Superior temporal gyrus (tissue), 1 donor: ENCODE results near the gene SLC24A3.
"Not testable (repeated sequence)": the region's sequence is repeated elsewhere in the genome, so short reads cannot be mapped to it uniquely, and the experiment has no call there.

Source experiments
- DNase-seq: peaks from one replicate; pipeline ENCODE4 v3.0.0-alpha.2; 2016; ENCODE audit errors: extremely low spot score

The SLC24A3 gene

GRCh38 chr20:19676202-19676601, 463.8 kb downstream of the SLC24A3 start:
- DNase-seq: no peak

DNA sequence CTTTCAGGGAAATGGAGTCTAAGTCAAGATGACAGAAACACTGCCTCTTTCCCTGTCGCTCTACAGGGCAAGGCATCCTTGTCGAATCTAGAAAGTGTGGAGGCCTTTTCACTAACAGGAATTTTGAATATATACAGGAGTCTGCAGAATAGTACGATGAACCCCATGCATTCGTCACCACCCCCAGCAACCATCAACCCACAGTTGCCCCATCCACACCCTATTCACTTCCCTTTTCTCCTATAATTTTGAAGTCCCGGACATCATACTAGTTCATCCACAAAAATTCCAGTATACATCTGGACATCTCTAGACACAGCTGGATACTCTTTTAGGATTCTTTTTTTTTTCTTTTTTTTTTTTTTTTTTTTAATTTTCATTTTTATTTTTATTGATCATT, 464.9 kb downstream of the SLC24A3 start:
- no peak for DNase-seq

- DNase-seq: not testable (repeated sequence)
Observed at GRCh38 chr20:19678591-19678990, 466.1 kb downstream of the SLC24A3 start.

GRCh38 chr20:19679900-19680495, 467.6 kb downstream of the SLC24A3 start:
- DNase-seq: no peak

- DNase-seq: no peak
Observed at GRCh38 chr20:19682249-19682648, 469.8 kb downstream of the SLC24A3 start.

GRCh38 chr20:19683188-19683587, 470.7 kb downstream of the SLC24A3 start:
- DNase-seq: no peak

DNA sequence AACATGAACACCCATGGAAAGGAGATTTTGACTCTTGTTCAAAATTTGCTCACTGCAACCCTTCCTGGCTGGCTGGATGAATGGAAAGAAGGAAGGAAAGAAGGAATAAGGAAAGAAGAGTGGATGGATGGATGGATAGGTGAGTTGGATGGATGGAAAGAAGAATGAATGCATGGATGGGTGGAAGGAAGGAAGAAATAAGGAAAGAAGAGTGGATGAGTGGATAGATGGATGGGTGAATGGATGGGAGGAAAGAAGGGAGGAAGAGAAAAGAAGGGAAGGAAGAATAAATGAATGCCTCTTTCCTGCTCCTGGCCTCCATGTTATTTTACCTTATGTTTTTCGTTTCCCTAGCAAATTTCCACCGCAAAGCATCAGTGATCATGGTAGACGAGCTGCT, 471.4 kb downstream of the SLC24A3 start:
- DNase-seq: no peak

DNA sequence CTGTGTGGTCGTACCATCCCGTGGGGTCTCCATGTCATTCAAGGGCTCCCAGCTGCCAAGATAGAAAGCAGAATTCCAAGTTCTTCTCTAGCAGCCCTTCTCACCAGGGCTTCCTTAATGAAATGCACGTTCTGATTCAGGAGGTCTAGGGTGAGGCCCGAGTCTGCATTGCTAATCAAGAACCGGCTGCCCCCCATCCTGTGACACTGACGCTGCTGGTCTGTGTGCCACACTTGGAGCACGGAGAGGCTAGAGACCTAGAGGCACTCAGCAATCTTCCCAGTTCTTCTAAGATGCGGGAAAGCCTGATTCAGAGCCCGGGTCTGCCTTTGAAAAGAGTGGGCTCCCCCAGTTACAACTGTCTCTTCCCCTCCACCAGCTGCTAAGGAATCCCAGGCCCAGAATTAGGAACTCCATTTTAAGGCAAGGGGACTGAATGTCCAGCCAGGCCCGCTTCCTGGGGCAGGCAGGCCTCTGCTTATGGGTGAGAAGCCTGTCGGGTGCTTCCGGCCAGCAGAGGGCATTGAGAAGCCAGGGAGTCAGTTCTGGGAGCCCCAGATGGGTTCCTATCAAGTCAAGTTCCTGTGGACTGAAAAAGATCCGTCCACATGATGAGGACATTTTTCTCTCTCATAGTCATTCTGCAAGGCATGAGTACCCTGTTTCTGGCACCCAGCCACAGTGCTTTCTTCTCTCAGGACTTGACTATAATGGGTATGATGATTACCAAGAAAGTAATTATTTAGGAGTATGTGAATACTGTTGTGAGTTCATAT, 475.8 kb downstream of the SLC24A3 start:
- peak; percentile 77 for DNase-seq

DNA sequence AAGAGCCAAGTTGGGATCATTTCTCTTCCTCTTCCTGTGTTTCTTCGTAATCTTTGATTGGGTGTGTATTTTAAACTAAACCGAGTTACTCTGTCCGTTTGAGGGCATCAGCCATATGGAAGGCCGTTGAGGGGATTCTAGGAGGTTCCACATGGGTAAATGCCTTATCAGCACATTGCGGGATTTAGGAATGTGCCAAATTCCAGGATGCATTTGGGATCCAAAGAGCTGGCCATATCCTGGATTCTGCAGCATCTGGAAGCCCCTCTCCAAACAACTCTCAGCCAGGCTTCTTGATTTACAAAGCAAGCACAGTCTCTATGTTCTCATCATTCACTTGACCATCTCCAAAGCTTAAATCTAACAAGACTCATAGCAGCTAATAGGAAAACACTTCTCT, 478.0 kb downstream of the SLC24A3 start:
- no peak for DNase-seq

DNA sequence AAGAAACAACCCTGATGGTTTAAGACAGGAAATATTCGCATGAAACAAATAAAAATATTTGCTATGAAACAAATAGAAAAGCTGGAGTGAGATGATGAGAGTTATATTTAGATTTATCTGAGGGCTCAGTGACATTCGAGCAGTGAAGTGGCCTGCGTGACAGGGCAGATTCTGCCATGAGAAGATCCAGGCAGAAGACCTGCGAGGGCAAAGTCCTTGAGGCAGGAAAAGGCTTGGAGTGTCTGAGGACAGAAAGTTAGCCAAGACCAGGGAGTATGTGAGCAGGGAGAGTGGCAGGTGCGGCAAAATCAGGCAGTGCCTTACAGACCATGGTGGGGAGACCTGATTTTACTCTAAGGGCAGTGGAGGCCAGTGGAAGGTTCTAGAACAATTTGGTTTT, 478.7 kb downstream of the SLC24A3 start:
- DNase-seq: no peak

- DNase-seq: no peak
Observed at GRCh38 chr20:19692100-19692499, 479.7 kb downstream of the SLC24A3 start.

DNA sequence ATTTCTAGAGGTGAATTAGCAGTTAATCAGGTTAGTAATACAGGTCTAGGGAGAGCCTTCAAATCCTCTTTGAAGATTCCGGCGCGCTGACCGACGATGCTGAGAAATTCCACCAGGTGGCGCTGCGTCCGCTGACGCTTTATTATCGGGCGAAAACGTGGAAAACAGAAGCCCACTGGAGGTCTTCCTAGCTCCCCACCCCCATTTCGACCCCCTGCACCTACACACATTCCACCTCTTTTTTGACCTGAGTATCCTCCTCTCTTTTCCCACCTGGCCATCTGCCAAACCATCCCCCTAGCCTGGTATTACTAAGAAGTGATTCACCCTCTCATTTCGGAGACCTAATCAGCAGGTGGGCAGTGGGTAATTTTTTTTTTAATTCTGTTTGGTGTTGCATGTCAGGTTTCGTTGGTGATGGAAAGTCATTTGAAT, 480.3 kb downstream of the SLC24A3 start:
- DNase-seq: peak; percentile 77

DNA sequence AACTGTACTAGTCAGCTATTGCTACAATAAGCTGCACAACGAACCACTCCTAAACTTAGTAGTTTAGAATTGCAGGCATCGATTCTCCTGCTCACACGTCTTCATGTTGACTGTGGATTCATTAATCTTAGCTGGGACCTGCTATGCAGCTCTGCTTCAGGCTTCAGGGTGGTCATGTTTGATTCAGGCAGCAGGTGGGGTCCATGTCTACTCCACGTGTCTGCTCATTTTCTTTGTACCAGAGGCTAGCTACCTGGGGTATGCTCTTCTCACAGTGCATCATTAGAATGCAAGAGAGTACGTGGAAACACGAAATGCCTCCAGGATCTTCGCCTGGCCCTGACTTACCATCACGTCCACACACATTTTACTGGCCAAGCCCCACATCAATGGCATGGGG, 481.1 kb downstream of the SLC24A3 start:
- no peak for DNase-seq

DNA sequence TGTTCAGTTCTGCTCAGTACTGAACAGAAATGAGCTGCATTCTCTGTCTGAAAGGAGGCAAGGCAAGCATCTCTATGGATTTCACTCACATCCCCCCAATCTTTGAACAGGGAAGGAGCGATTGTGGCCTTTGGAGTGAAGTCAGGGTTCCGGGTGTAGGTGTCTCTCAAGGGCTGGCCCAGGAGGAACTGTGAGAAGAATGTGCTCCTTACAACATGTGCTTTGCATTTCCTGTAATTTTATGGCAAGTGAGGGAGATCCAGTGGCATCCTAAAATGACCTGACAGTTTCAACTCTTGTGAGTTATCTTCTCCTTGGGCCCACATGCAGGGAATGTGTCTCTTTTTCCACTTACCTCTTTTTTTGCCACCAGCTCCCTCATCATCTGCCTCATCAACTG, 482.6 kb downstream of the SLC24A3 start:
- DNase-seq: no peak

DNA sequence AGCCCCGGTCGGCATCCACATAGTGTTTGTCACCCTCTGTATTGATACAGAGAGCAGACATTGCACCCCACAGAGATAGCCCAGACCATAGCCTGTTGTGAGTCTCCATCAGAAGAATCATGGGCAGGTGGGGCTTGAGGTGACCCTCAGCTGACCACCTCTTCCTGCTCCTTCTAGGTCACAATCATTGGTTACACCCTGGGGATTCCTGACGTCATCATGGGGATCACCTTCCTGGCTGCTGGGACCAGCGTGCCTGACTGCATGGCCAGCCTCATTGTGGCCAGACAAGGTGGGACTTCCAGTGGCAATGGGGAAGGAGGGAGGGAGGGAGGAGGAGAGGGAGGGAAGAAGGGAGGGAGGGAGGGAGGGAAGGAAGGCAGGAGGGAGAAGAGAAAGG, 484.2 kb downstream of the SLC24A3 start:
- no peak for DNase-seq

GRCh38 chr20:19697415-19697814, 485.0 kb downstream of the SLC24A3 start:
- no peak for DNase-seq

- DNase-seq: peak; percentile 73
Observed at GRCh38 chr20:19699180-19699971, 486.9 kb downstream of the SLC24A3 start.

- DNase-seq: no peak
Observed at GRCh38 chr20:19701429-19701828, 489.0 kb downstream of the SLC24A3 start.

GRCh38 chr20:19706463-19706862, 494.0 kb downstream of the SLC24A3 start:
- no peak for DNase-seq

- DNase-seq: no peak
Observed at GRCh38 chr20:19709635-19710335, 497.3 kb downstream of the SLC24A3 start.

GRCh38 chr20:19710336-19711120, 498.1 kb downstream of the SLC24A3 start:
- no peak for DNase-seq
